ENCODE data around the gene NEK8. TPM values are rescaled to one million over a fixed set of nuclear protein-coding genes. Genes with fewer than 3 reads are reported as not detected.

Gene NEK8
- total and polyA plus RNA-seq, 9 of the 15 experiments (the other 6 are each of a cell fraction or from before 2014, with no cell fraction given) = 0.98 to 16.6 (median 4.6) TPM

- TF ChIP-seq HOMEZ (CRISPR knock-in tag; IDR thresholded peaks at IDR 0.05) = no peak; the same call in 1 of the 2 replicates
- no peak for TF ChIP-seq CREBBP (IDR thresholded peaks at IDR 0.05; ENCODE audit: low read depth, low read length)
- no peak for TF ChIP-seq CCAR2 (IDR thresholded peaks at IDR 0.05; ENCODE audit: low read depth, low read length)
- TF ChIP-seq ZNF232 (CRISPR knock-in tag; IDR thresholded peaks at IDR 0.05) = 0 out of 2 replicates have a peak, but pooled peaks have one; percentile 50
- no peak for TF ChIP-seq IRF9 (tag; IDR thresholded peaks at IDR 0.05)
- 0 out of 2 replicates have a peak, but pooled peaks have one; percentile 31 for TF ChIP-seq DMBX1 (CRISPR knock-in tag; IDR thresholded peaks at IDR 0.05; ENCODE audit: borderline replicate concordance)
- peak; percentile 28; the same call in 1 of the 2 replicates for TF ChIP-seq ETV1 (tag; conservative IDR thresholded peaks at IDR 0.05; ENCODE audit: low read depth)
- peak; percentile 64; the same call in 1 of the 2 replicates for TF ChIP-seq NFRKB (IDR thresholded peaks at IDR 0.05; ENCODE audit: low read depth)
- TF ChIP-seq PHTF2 (CRISPR knock-in tag; IDR thresholded peaks at IDR 0.05) = no peak
- peak in 1 of 2 experiments; percentile 16; a peak in 1 of 4 replicates for TF ChIP-seq KDM4B (IDR thresholded peaks at IDR 0.05; ENCODE audit: borderline replicate concordance in 2 of 2, low read depth in 1 of 2)
- peak; percentile 91 for TF ChIP-seq PHF8 (IDR thresholded peaks at IDR 0.05; ENCODE audit: borderline replicate concordance, low read length)
- peak; percentile 33 for TF ChIP-seq KDM5B (IDR thresholded peaks at IDR 0.05; ENCODE audit: insufficient replicate concordance, low read depth, low read length)
- TF ChIP-seq PML (IDR thresholded peaks at IDR 0.05; ENCODE audit: low read length) = peak; percentile 13; the same call in 1 of the 2 replicates
- TF ChIP-seq HES1 (IDR thresholded peaks at IDR 0.05; ENCODE audit: low read depth) = peak; percentile 79
- TF ChIP-seq TAF15 (IDR thresholded peaks at IDR 0.05; ENCODE audit: low read depth, low read length) = peak; percentile 90
- no peak for TF ChIP-seq ZKSCAN3 (CRISPR knock-in tag; IDR thresholded peaks at IDR 0.05)
- TF ChIP-seq SAFB (IDR thresholded peaks at IDR 0.05; ENCODE audit: borderline replicate concordance, low read depth, low read length) = peak; percentile 66; the same call in 1 of the 2 replicates
- TF ChIP-seq ZBTB11 (CRISPR knock-in tag; IDR thresholded peaks at IDR 0.05) = no peak
- TF ChIP-seq GABPB2 (CRISPR knock-in tag; conservative IDR thresholded peaks at IDR 0.05) = peak; percentile 74; the same call in 1 of the 2 replicates
- no peak for TF ChIP-seq ZNF263 (CRISPR knock-in tag; IDR thresholded peaks at IDR 0.05; ENCODE audit: borderline replicate concordance)
- no peak for TF ChIP-seq TBP (optimal IDR thresholded peaks at IDR 0.05; ENCODE audit: low read depth, low read length)
These were observed 2.8 kb upstream of the NEK8 start (continued) for GRCh38 chr17:28725660-28726225.

Measured in K562 (cell line).